SK-N-SH (cell line): ENCODE results near the gene GABRR2. TPM values are rescaled to one million over a fixed set of nuclear protein-coding genes. Genes with fewer than 3 reads are reported as not detected.

Experiments
- CTCF ChIA-PET: fragments of 300-600, 350-600 bp; formaldehyde crosslinking; extraction: SDS; loops from one replicate; lab custom pipeline; 2021; lab: Yijun Ruan, JAX
- POLR2A ChIA-PET: fragments of 350-600 bp; sonication (Branson Sonifier 250); formaldehyde crosslinking; extraction: SDS; loops from one replicate; lab custom pipeline; 2020; ENCODE audit warnings: antibody characterized with exemption, inconsistent platforms; lab: Yijun Ruan, JAX
- DNase-seq: peaks from one replicate; pipeline ENCODE4 v3.0.0; 2012
- H2AFZ ChIP-seq: fragments of 200-600 bp; sonication (generic); 2 replicates; pipeline ENCODE4 v1.8.1; 2016; ENCODE audit warnings: antibody characterized with exemption, mild to moderate bottlenecking, low read depth
- H3F3A ChIP-seq: fragments of 200-600 bp; sonication (generic); replicated peaks from 2 replicates; pipeline ENCODE3; 2016; ENCODE audit warnings: antibody characterized with exemption, mild to moderate bottlenecking; ENCODE audit not compliant: insufficient read depth
- H3K27ac ChIP-seq, 2 experiments: fragments of 200-500 bp in 1 of 2; fragments of 200-600 bp in 1 of 2; sonication (Bioruptor generic) in 1 of 2; sonication (generic), shearing (Covaris generic) in 1 of 2; 2 replicates each; pipeline versions ENCODE4 v1.5.1 to v1.6.1; 2014 to 2016; ENCODE audit warnings: low read depth in 2 of 2, inconsistent platforms in 1 of 2, low read length in 1 of 2, mild to moderate bottlenecking in 1 of 2, mixed read lengths in 1 of 2
- H3K27me3 ChIP-seq: fragments of 200-600 bp; sonication (generic), shearing (Covaris generic); 2 replicates; pipeline ENCODE4 v1.6.1; 2016; ENCODE audit warnings: mixed run types; ENCODE audit not compliant: insufficient read depth
- H3K36me3 ChIP-seq, 2 experiments: fragments of 200-500 bp in 1 of 2; fragments of 200-600 bp in 1 of 2; sonication (Bioruptor generic) in 1 of 2; sonication (generic) in 1 of 2; replicated peaks in 1 of 2; 2 replicates each; pipeline versions ENCODE3 to v1.5.1; 2014 to 2016; ENCODE audit warnings: low read length in 1 of 2, mild to moderate bottlenecking in 1 of 2; ENCODE audit not compliant: insufficient read depth in 2 of 2, control insufficient read depth in 1 of 2
- H3K4me1 ChIP-seq, 2 experiments: fragments of 200-500 bp in 1 of 2; fragments of 200-600 bp in 1 of 2; sonication (Bioruptor generic) in 1 of 2; sonication (generic), shearing (Covaris generic) in 1 of 2; 2 replicates each; pipeline versions ENCODE4 v1.5.1 to v1.6.1; 2014 to 2016; ENCODE audit warnings: low read depth in 1 of 2, low read length in 1 of 2, mixed run types in 1 of 2; ENCODE audit not compliant: insufficient read depth in 2 of 2, control insufficient read depth in 1 of 2
- H3K4me2 ChIP-seq: fragments of 200-600 bp; sonication (generic), shearing (Covaris generic); 2 replicates; pipeline ENCODE4 v1.6.1; 2017; ENCODE audit warnings: mixed run types
- H3K4me3 ChIP-seq, 2 experiments: fragments of 200-500 bp in 1 of 2; fragments of 200-600 bp in 1 of 2; sonication (Bioruptor generic) in 1 of 2; sonication (generic), shearing (Covaris generic) in 1 of 2; 2 replicates each; pipeline versions ENCODE4 v1.5.1 to v1.8.1; 2014 to 2016; ENCODE audit warnings: low read depth in 2 of 2, inconsistent platforms in 1 of 2, low read length in 1 of 2, mild to moderate bottlenecking in 1 of 2, mixed read lengths in 1 of 2, moderate library complexity in 1 of 2
- H3K79me2 ChIP-seq: fragments of 200-600 bp; sonication (generic); 2 replicates; pipeline ENCODE4 v1.8.1; 2017; ENCODE audit warnings: mild to moderate bottlenecking; ENCODE audit not compliant: insufficient read depth
- H3K9ac ChIP-seq: fragments of 200-600 bp; sonication (generic); 2 replicates; pipeline ENCODE4 v1.6.1; 2017; ENCODE audit warnings: mixed run types
- H3K9me2 ChIP-seq: fragments of 200-600 bp; sonication (generic); 2 replicates; pipeline ENCODE4 v1.6.1; 2017; ENCODE audit warnings: mixed run types
- H3K9me3 ChIP-seq: fragments of 200-600 bp; sonication (generic); 2 replicates; pipeline ENCODE4 v1.6.1; 2017; ENCODE audit warnings: mixed run types, mild to moderate bottlenecking, moderate library complexity
- H4K20me1 ChIP-seq: fragments of 200-600 bp; sonication (generic); 2 replicates; pipeline ENCODE4 v1.6.1; 2017; ENCODE audit warnings: mild to moderate bottlenecking, mixed run types; ENCODE audit not compliant: insufficient read depth
- CHD2 ChIP-seq: fragments of 150-350 bp; IDR thresholded peaks from 2 replicates; pipeline ENCODE4 v1.6.1; 2018; ENCODE audit warnings: low read length; ENCODE audit not compliant: partially characterized antibody
- EP300 ChIP-seq, 2 experiments: IDR thresholded peaks; 2 replicates each; pipeline versions ENCODE4 v1.4.0 to v1.6.1; 2012; ENCODE audit warnings: borderline replicate concordance in 1 of 2, low read depth in 1 of 2, low read length in 1 of 2
- GABPA ChIP-seq: IDR thresholded peaks from 2 replicates; pipeline ENCODE4 v1.4.0; 2012; ENCODE audit warnings: low read depth, mild to moderate bottlenecking
- JUND ChIP-seq: IDR thresholded peaks from 2 replicates; pipeline ENCODE4 v1.4.0; 2012
- MEF2A ChIP-seq: IDR thresholded peaks from 2 replicates; pipeline ENCODE4 v1.4.0; 2012; ENCODE audit warnings: low read depth, borderline replicate concordance
- NFIC ChIP-seq: IDR thresholded peaks from 2 replicates; pipeline ENCODE4 v1.4.0; 2012; ENCODE audit warnings: borderline replicate concordance
- NRF1 ChIP-seq: IDR thresholded peaks from 2 replicates; pipeline ENCODE4 v1.6.1; 2012; ENCODE audit warnings: low read depth, mild to moderate bottlenecking, low read length
- POLR2AphosphoS5 ChIP-seq: IDR thresholded peaks from 2 replicates; pipeline ENCODE4 v1.6.1; 2012; ENCODE audit warnings: low read depth, low read length
- RFX5 ChIP-seq: IDR thresholded peaks from 2 replicates; pipeline ENCODE4 v1.6.1; 2012; ENCODE audit warnings: mild to moderate bottlenecking, improper control_type of control experiment, low read length
- SIN3A ChIP-seq: IDR thresholded peaks from 2 replicates; pipeline ENCODE4 v1.6.1; 2012; ENCODE audit warnings: low read depth, mild to moderate bottlenecking, low read length, moderate library complexity, borderline replicate concordance
- TEAD4 ChIP-seq: IDR thresholded peaks from 2 replicates; pipeline ENCODE4 v1.4.0; 2012; ENCODE audit warnings: mild to moderate bottlenecking, borderline replicate concordance; ENCODE audit not compliant: insufficient read depth
- YY1 ChIP-seq: IDR thresholded peaks from 2 replicates; pipeline ENCODE4 v1.4.0; 2012; ENCODE audit warnings: low read depth, mild to moderate bottlenecking
- WGBS: methylation state at CpG from one replicate; pipeline ENCODE4 v1.1.6; 2017; ENCODE audit warnings: low lambda C conversion rate; 5-methylcytosine and 5-hydroxymethylcytosine counted together
- polyA plus RNA-seq, 3 experiments: library from polyadenylated mRNA; depleted of rRNA; stranded (reverse); fragments of >200 nt; gene quantifications; 2 replicates each; pipeline ENCODE4 v1.2.3, GENCODE V29; 2012
- TF ChIP-seq, protein P1 (sequence below): IDR thresholded peaks from 2 replicates; pipeline ENCODE4 v1.4.0; 2012; ENCODE audit warnings: low read depth

The GABRR2 gene
- polyA plus RNA-seq, 1 of the 3 experiments (the other 2 are of a cell fraction) = 0.18 TPM

DNA sequence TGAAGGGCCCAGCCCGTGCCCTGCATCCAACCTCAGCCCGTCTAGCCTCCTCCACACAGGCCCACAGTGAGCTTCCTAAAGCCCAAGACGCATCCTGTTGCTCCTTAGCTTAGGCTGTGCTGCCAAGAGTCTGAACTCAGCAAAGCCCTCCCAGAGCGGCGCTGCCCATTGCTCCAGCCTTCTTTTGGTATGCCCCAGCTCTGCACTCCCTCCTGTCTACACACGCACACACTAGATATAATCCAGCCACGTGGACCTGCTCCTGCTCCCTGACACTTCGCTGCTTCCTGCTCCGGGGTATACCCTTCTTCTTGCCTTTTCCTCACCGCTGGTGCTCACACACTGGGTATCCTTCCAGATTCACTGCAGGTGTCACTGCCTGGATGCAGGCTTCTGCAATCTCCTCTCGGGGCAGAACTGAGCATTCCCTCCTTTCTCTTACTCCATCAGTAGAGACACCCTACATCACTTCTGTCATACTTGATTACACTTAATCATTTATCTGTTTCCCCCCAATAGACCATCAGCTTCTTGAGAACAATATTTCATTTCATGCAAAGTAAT is 23.8 kb downstream of the GABRR2 start:
- Histone ChIP-seq H3K27me3 (no peaks in the 10 kb centered on the region), H3K79me2 (no peaks in the 10 kb centered on the region)
- TF ChIP-seq RFX5 (no peak), POLR2AphosphoS5 (no peak), NRF1 (no peak)
- TF ChIP-seq, all 33 proteins: peak for 0
- H3K4me3 ChIP-seq = no peak overlapping the region
- CTCF ChIA-PET = interaction anchor here (1.5 to 2.7 kb wide), 2 partner anchors 7 to 20 kb away, joined by 3 to 6 read pairs; no protein-coding TSS in a partner anchor
- no peaks in the 10 kb centered on the region for H3K9me2 ChIP-seq
- no peak overlapping the region for H3K4me2 ChIP-seq
- no peaks in the 10 kb centered on the region for H3K36me3 ChIP-seq
- no peaks in the 10 kb centered on the region for H3K4me1 ChIP-seq
- no peak overlapping the region for H3K9ac ChIP-seq
- no peak overlapping the region for H2AFZ ChIP-seq
- no peak for DNase-seq
- no peaks in the 10 kb centered on the region for H4K20me1 ChIP-seq
- POLR2A ChIA-PET = interaction anchor here (1.2 kb wide), 1 partner anchor 61 kb away, joined by 3 read pairs; the partner anchor contains the start of gene UBE2J1
- H3F3A ChIP-seq = no peaks in the 10 kb centered on the region
- no peaks in the 10 kb centered on the region for H3K9me3 ChIP-seq
- WGBS = 67% methylated on average over 11 of the region's 11 CpGs
- no peak overlapping the region for H3K27ac ChIP-seq

DNA sequence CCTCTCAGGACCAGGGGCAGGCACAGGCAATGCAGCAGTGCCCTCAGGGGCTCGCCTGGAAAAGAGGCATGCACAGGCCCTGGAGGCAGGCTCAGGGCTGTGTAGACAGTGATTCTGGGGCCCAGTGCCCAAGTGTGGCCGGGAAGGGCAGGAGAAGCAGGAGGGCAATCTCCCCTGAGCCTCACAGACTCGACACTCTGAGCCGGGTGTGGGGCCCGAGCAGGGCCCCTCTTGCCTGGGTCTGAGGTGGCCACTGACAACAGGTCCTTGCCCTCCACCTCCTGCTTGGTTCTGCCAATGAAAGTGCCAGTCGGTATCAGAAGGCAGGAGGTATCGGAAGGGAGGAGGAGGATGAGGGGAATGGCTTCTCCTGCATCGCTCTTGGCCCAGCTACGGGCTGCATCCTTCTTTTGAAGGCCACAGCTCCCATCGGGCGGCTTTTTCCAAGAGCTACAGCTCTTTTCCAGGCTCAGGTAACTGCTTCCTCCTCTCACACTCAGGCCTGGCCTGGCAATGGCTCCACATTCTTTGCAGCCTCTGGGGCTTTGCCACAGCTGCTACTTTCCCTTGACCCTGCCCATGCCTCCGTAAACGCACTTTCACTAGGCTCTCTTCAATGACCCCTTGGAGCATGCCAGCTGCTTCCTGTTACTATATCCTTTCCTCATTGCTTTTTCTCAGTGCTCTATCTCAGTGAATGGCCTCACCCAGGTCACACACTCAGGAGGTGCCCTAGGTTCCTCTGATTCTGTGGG is 24.5 kb downstream of the GABRR2 start:
- 76% methylated on average over 10 of the region's 13 CpGs for WGBS
- H3K79me2 ChIP-seq = no peaks in the 10 kb centered on the region
- ChIA-PET POLR2A (interaction anchor here (1.2 kb wide), 1 partner anchor 62 kb away, joined by 3 read pairs; the partner anchor contains the start of gene UBE2J1), CTCF (interaction anchor here (1.5 to 2.7 kb wide), 2 partner anchors 8 to 21 kb away, joined by 3 to 6 read pairs; no protein-coding TSS in a partner anchor)
- H3K9me3 ChIP-seq = no peaks in the 10 kb centered on the region
- H4K20me1 ChIP-seq = no peaks in the 10 kb centered on the region
- no peak overlapping the region for H3K9ac ChIP-seq
- no peaks in the 10 kb centered on the region for H3K4me1 ChIP-seq
- H3K4me2 ChIP-seq = no peak overlapping the region
- no peak overlapping the region for H3K27ac ChIP-seq
- no peak for TF ChIP-seq EP300 (IDR thresholded peaks at IDR 0.05; ENCODE audit: borderline replicate concordance in 1 of 2, low read depth in 1 of 2, low read length in 1 of 2)
- TF ChIP-seq, protein P1, sequence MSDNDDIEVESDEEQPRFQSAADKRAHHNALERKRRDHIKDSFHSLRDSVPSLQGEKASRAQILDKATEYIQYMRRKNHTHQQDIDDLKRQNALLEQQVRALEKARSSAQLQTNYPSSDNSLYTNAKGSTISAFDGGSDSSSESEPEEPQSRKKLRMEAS = no peak
- no peak for TF ChIP-seq TEAD4
- TF ChIP-seq POLR2AphosphoS5 = no peak
- no peak for TF ChIP-seq RFX5
- no peak for TF ChIP-seq JUND
- no peak for TF ChIP-seq GABPA
- no peak for TF ChIP-seq NFIC
- no peak for TF ChIP-seq MEF2A
- no peak for TF ChIP-seq YY1
- TF ChIP-seq SIN3A = no peak
- no peak for TF ChIP-seq CHD2
- no peak overlapping the region for H3K4me3 ChIP-seq
- no peak for DNase-seq
- no peak overlapping the region for H2AFZ ChIP-seq
- H3K9me2 ChIP-seq = no peaks in the 10 kb centered on the region
- H3F3A ChIP-seq = no peaks in the 10 kb centered on the region
- H3K27me3 ChIP-seq = no peaks in the 10 kb centered on the region
- H3K36me3 ChIP-seq = no peaks in the 10 kb centered on the region
